ENCODE results near the gene EIF5A. TPM values are rescaled to one million over a fixed set of nuclear protein-coding genes. Genes with fewer than 3 reads are reported as not detected.

The EIF5A gene
- total and polyA plus RNA-seq, 7 experiments from 2014 or later: 158 to 666 (median 453) TPM

DNA sequence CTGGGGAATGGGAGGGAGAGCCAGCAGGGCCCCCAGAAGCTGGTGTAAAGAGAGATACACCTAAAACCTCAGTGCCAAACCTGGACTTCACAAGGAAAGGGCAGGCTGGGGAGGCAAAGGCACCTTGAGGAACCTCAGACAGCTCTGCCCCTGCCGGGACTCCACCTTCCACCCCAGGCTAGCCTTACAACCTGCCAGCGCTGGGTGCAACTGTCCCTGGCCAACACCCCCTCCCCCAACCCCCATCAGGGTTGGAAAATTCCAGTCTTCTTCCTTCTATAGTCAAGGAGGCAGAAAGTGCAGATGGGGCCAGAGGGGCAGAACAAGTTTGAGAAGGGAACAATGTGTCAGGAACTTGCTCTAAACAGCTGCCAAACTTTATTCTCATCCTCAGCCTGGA lies 15.2 kb upstream of the EIF5A start:
- POLR2A ChIA-PET: interaction anchor here (2.1 to 2.6 kb wide), 2 partner anchors 10 to 18 kb away, joined by 12 to 17 read pairs; partner anchors contain the start of gene SLC2A4
- CTCF ChIA-PET: interaction anchor here (0.7 kb wide), 1 partner anchor 8 kb away, joined by 3 read pairs; no protein-coding TSS in a partner anchor

GRCh38 chr17:7292729-7293128 lies 14.7 kb upstream of the EIF5A start:
- CTCF ChIA-PET: no interaction called here
- ATAC-seq (no peak), DNase-seq (no peak)
- H3K4me1 Mint-ChIP-seq: peaks cover 6 to 30% (median 25%) of the 10 kb centered on the region in 7 donors
- no peaks in the 10 kb centered on the region for H3K9me3 ChIP-seq (ENCODE audit: control insufficient read depth in 2 of 3, low read length in 3 of 3)
- H3K27ac Mint-ChIP-seq: peak overlapping the region in 1 of 9 donors; percentile 43
- H3K36me3 Mint-ChIP-seq: no peaks in the 10 kb centered on the region
- H3K4me3 Mint-ChIP-seq: peak overlapping the region in 5 of 10 donors; percentile 16 to 62 (median 56)
- H3K4me1 ChIP-seq (ENCODE audit: control insufficient read depth in 2 of 2, insufficient read depth in 2 of 2, low read length in 2 of 2): peaks cover 12 to 26% of the 10 kb centered on the region in 2 donors
- intact Hi-C loops (cut with micrococcal nuclease): no loop called here
- H3K27me3 ChIP-seq (ENCODE audit: control insufficient read depth in 2 of 2, insufficient read depth in 2 of 2, low read length in 2 of 2): no peaks in the 10 kb centered on the region
- POLR2A ChIA-PET: interaction anchor here (0.8 to 2.6 kb wide), 3 partner anchors 10 to 17 kb away, joined by 3 to 17 read pairs (median 12); partner anchors contain the start of gene SLC2A4
- peaks cover 4 to 59% (median 21%) of the 10 kb centered on the region in 5 donors for H3K27me3 Mint-ChIP-seq
- H3K27ac ChIP-seq (ENCODE audit: low read depth, low read length): no peak overlapping the region
- H3K9me3 Mint-ChIP-seq: no peaks in the 10 kb centered on the region
- H3K4me3 ChIP-seq (ENCODE audit: low read length): no peak overlapping the region
- H3K36me3 ChIP-seq (ENCODE audit: control insufficient read depth in 2 of 3, insufficient read depth in 3 of 3, low read length in 3 of 3): no peaks in the 10 kb centered on the region

More for the DNA sequence above, 15.2 kb upstream of the EIF5A start:
- Mint-ChIP-seq H3K27me3 (peaks cover 4 to 64% (median 22%) of the 10 kb centered on the region in 5 donors), H3K27ac (no peak overlapping the region), H3K9me3 (no peaks in the 10 kb centered on the region), H3K4me1 (peaks cover 6 to 30% (median 25%) of the 10 kb centered on the region in 7 donors), H3K4me3 (no peak overlapping the region), H3K36me3 (no peaks in the 10 kb centered on the region)
- intact Hi-C loops (cut with micrococcal nuclease): no loop called here
- Histone ChIP-seq H3K4me3 (ENCODE audit: low read length) (no peak overlapping the region), H3K9me3 (ENCODE audit: control insufficient read depth in 2 of 3, low read length in 3 of 3) (no peaks in the 10 kb centered on the region), H3K4me1 (ENCODE audit: control insufficient read depth in 2 of 2, insufficient read depth in 2 of 2, low read length in 2 of 2) (peaks cover 12 to 26% of the 10 kb centered on the region in 2 donors), H3K36me3 (ENCODE audit: control insufficient read depth in 2 of 3, insufficient read depth in 3 of 3, low read length in 3 of 3) (no peaks in the 10 kb centered on the region), H3K27ac (ENCODE audit: low read depth, low read length) (no peak overlapping the region), H3K27me3 (ENCODE audit: control insufficient read depth in 2 of 2, insufficient read depth in 2 of 2, low read length in 2 of 2) (no peaks in the 10 kb centered on the region)
- ATAC-seq (no peak), DNase-seq (no peak)

DNA sequence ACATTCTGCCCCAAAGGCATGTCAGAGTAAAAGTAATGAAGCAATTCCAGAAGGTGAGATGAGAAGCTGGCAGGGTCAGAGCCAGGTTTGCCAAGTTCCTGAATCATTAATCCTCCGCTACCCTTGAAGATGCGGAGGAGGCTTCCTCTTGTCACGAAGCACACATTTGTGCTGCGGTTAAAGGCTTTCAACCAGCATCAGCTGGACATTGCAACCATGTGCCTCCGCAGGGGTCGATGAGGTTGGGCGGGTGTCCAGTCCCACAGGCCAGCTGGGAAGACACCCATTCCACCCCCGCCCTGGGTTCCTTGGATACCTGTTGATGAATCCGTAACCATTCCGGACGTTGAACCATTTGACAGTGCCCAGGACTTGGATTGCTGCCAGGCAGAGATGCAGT lies 14.3 kb upstream of the EIF5A start:
- H3K27ac Mint-ChIP-seq: peak overlapping the region in 1 of 9 donors; percentile 43
- H3K27me3 Mint-ChIP-seq: peaks cover 4 to 55% (median 18%) of the 10 kb centered on the region in 5 donors
- Histone ChIP-seq H3K4me1 (ENCODE audit: control insufficient read depth in 2 of 2, insufficient read depth in 2 of 2, low read length in 2 of 2) (peaks cover 12 to 26% of the 10 kb centered on the region in 2 donors), H3K27ac (ENCODE audit: low read depth, low read length) (no peak overlapping the region), H3K27me3 (ENCODE audit: control insufficient read depth in 2 of 2, insufficient read depth in 2 of 2, low read length in 2 of 2) (no peaks in the 10 kb centered on the region), H3K9me3 (ENCODE audit: control insufficient read depth in 2 of 3, low read length in 3 of 3) (no peaks in the 10 kb centered on the region), H3K4me3 (ENCODE audit: low read length) (no peak overlapping the region), H3K36me3 (ENCODE audit: control insufficient read depth in 2 of 3, insufficient read depth in 3 of 3, low read length in 3 of 3) (no peaks in the 10 kb centered on the region)
- peak overlapping the region in 9 of 10 donors; percentile 16 to 89 (median 62) for H3K4me3 Mint-ChIP-seq
- intact Hi-C loops (cut with micrococcal nuclease): no loop called here
- no peak for ATAC-seq
- ChIA-PET POLR2A (interaction anchor here (0.8 to 2.6 kb wide), 3 partner anchors 11 to 17 kb away, joined by 3 to 17 read pairs (median 12); partner anchors contain the start of gene SLC2A4), CTCF (interaction anchor here (0.6 kb wide), 1 partner anchor 369 kb away, joined by 3 read pairs; no protein-coding TSS in a partner anchor)
- H3K9me3 Mint-ChIP-seq: no peaks in the 10 kb centered on the region
- H3K36me3 Mint-ChIP-seq: no peaks in the 10 kb centered on the region
- no peak for DNase-seq
- peaks cover 6 to 30% (median 25%) of the 10 kb centered on the region in 7 donors for H3K4me1 Mint-ChIP-seq

DNA sequence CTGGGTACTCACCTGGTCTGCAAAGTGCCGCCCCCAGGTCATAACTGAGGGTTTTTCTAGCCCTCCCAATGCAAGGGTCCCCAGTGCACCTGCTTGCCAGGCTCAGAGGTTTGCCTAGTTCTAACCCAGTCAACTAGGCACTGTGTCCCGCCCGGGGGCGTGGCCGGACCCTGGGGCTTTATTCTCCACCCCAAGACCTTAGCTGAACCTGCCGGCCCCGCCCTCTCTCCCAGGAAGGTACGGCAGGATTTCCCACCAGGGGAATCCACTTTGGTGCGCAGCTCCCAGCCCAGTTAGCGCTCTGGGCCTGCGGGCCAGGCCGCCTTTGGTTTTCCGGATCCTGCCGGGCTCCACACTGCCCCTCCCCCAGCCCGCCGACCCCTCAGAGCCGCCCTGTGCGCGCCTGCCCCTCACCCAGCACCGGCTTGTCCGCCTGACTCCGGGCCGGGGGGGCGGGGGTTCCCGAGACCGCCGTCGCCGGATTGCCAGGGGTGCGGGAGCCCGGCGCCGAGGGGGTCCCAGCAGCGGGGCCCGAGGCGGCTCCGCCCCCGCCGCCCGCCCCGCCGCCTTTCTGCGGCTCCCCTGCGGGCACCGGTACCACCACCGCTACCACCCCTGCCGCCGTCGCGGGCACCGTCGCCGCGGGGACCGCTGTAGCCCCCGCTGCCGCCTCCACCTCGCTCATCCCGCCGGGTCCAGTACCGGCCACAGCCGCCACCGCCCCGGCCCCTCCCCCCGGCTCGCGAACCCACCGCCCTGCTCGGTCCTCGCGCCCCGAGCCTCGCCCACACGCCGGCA lies 13.4 kb upstream of the EIF5A start:
- DNase-seq (peak in 1 of 9 donors; percentile 38), ATAC-seq (no peak)
- peaks cover 12 to 26% of the 10 kb centered on the region in 2 donors for H3K4me1 ChIP-seq (ENCODE audit: control insufficient read depth in 2 of 2, insufficient read depth in 2 of 2, low read length in 2 of 2)
- peak overlapping the region; percentile 36 to 89 (median 68) for H3K4me3 Mint-ChIP-seq
- intact Hi-C loops (cut with micrococcal nuclease): no loop called here
- no peaks in the 10 kb centered on the region for H3K9me3 ChIP-seq (ENCODE audit: control insufficient read depth in 2 of 3, low read length in 3 of 3)
- no peak overlapping the region for H3K4me3 ChIP-seq (ENCODE audit: low read length)
- ChIA-PET POLR2A (interaction anchor here (2.1 kb wide), 1 partner anchor 16 kb away, joined by 17 read pairs; no protein-coding TSS in a partner anchor), CTCF (interaction anchor here (0.6 kb wide), 1 partner anchor 757 kb away, joined by 3 read pairs; no protein-coding TSS in a partner anchor)
- no peaks in the 10 kb centered on the region for H3K9me3 Mint-ChIP-seq
- H3K36me3 Mint-ChIP-seq: no peaks in the 10 kb centered on the region
- peak overlapping the region in 4 of 9 donors; percentile 8 to 65 (median 44) for H3K27ac Mint-ChIP-seq
- H3K4me1 Mint-ChIP-seq: peaks cover 6 to 30% (median 25%) of the 10 kb centered on the region in 7 donors
- no peaks in the 10 kb centered on the region for H3K27me3 ChIP-seq (ENCODE audit: control insufficient read depth in 2 of 2, insufficient read depth in 2 of 2, low read length in 2 of 2)
- no peak overlapping the region for H3K27ac ChIP-seq (ENCODE audit: low read depth, low read length)
- no peaks in the 10 kb centered on the region for H3K36me3 ChIP-seq (ENCODE audit: control insufficient read depth in 2 of 3, insufficient read depth in 3 of 3, low read length in 3 of 3)
- peaks cover 4 to 50% (median 18%) of the 10 kb centered on the region in 5 donors for H3K27me3 Mint-ChIP-seq

DNA sequence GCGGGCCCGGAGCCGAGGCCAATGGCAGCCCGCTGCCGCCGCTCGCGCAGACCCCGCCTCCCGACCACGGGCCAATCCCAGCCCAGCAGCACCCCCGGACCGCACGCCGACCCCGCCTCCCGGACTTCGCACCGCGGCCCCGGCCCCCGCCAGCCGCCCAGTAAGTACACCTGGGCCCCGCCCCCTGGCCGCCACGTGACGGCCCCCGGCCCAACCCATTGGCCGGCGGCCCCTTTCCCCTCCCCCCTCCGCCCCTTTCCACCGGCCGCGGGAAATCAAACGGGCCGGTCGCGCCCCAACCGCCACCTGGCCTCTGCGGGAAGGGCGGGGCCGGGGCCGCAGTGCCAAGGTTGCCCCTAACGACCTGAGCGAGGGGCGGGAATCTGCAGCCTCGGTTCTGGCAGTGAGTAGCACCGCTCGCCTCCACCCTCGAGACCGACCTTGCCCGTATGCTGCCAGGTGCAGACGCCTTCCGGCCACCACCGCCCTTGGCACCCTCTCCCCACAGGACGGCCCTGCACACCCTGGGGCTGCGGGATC lies 12.7 kb upstream of the EIF5A start, which contains the start of gene YBX2:
Gene YBX2 (minus strand): TSS at position 26 of the 540 bp plus-strand sequence. CDS start 139 bp downstream, outside the sequence.
- intact Hi-C loops (cut with micrococcal nuclease): no loop called here
- Mint-ChIP-seq H3K4me1 (peaks cover 6 to 30% (median 25%) of the 10 kb centered on the region in 7 donors), H3K9me3 (no peaks in the 10 kb centered on the region), H3K27ac (peak within 1 kb of the TSS; percentile 8 to 85 (median 46)), H3K4me3 (peak within 1 kb of the TSS; percentile 75 to 91 (median 84)), H3K27me3 (peaks cover 4 to 51% (median 18%) of the 10 kb centered on the region in 5 donors), H3K36me3 (no peaks in the 10 kb centered on the region)
- DNase-seq: peak in 8 of 9 donors; percentile 40 to 86 (median 52)
- Histone ChIP-seq H3K27ac (ENCODE audit: low read depth, low read length) (no peak within 1 kb of the TSS), H3K4me3 (ENCODE audit: low read length) (peak within 1 kb of the TSS; percentile 37), H3K36me3 (ENCODE audit: control insufficient read depth in 2 of 3, insufficient read depth in 3 of 3, low read length in 3 of 3) (no peaks in the 10 kb centered on the region), H3K9me3 (ENCODE audit: control insufficient read depth in 2 of 3, low read length in 3 of 3) (no peaks in the 10 kb centered on the region), H3K27me3 (ENCODE audit: control insufficient read depth in 2 of 2, insufficient read depth in 2 of 2, low read length in 2 of 2) (no peaks in the 10 kb centered on the region), H3K4me1 (ENCODE audit: control insufficient read depth in 2 of 2, insufficient read depth in 2 of 2, low read length in 2 of 2) (peaks cover 12 to 26% of the 10 kb centered on the region in 2 donors)
- ATAC-seq: peak; percentile 84
- ChIA-PET CTCF (no interaction called here), POLR2A (no interaction called here)

Data from naive thymus-derived CD4-positive, alpha-beta T cell (primary cell).